ENCODE results near the gene ZNF503.
"Not testable (repeated sequence)": the region's sequence is repeated elsewhere in the genome, so short reads cannot be mapped to it uniquely, and the experiment has no call there.

The ZNF503 gene

DNA sequence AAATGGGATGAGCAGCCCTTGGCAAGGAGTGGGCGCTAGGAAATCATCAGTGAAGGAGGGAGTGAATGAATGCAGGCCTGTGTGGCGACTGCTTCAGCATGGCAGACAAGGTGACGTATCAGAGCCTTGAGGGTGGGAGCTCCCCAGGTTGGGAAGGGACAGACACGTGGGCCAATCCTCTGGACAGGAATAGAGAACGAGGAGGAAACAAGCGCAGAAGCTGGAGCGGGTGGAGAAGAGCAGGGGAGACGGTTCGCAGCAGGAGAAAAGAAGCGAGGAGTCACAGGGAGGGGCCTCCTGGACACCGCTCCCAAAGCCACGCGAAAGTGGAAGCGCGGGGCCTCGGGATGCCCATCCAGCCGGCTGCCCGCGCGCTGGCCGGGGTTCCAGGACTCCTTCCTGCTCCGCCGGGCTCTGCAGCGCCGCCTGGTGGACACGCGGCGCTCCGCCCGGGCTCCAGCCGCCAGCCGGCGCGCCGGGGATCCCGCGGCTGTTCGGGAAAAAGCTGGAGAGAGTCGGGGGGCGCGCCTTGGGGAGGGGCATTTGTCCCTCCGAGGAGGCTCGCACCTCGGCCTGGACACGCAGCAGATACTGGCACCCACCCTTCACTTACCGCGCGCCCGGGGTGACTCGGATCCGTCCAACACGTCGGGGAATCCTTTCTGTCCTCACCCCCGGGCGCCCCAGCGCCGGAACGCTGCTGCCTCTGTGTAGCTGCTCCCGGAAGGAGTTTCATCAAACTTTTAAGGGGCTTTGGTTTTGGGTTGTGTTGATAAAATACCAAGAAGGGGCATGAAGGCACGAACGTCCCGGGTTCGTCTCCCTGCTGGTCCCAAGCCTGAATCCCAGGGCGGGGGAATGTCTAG lies 6.3 kb downstream of the ZNF503 start:
- no peak for DNase-seq (ENCODE audit: low read depth in 2 of 2)

DNA sequence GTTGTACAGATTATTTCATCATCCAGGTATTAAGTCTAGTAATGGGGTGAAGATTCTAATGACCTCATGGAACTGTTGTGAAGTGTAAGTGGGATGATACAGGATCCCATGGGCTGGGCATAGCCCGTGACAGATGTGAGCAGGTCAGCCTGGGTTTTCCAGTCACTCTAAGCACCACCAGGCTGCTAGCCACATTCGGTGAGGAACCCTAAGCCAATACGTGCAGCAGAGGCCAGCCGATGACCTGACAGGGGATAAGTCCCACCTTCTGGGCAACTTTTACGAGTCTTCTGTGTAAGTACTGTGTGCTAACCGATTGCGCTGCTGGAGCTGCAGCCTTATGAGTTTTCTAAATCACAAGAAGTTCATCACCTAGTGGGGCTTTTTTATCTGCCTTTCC lies 7.3 kb downstream of the ZNF503 start:
- DNase-seq (ENCODE audit: low read depth in 2 of 2), result no peak

DNA sequence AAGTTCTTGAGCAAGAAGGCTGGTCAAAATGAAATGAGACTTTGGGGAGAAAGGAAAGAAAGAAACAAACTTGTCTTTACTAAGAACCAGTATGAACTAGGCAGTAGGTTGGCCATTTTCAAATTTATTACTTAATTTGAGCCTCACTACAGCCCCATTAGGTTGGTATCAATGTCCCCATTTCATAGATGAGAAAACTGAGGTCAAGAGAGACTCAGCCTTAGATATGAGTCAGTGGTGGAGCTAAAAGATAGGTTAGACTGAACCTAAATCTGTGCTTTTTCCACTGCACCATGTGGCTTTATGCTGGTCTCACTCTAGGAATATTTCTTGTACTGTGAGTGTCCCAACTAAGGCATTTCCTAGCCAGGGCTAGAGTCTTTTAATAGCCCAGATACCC lies 8.8 kb downstream of the ZNF503 start:
- no peak for DNase-seq (ENCODE audit: low read depth in 2 of 2)

DNA sequence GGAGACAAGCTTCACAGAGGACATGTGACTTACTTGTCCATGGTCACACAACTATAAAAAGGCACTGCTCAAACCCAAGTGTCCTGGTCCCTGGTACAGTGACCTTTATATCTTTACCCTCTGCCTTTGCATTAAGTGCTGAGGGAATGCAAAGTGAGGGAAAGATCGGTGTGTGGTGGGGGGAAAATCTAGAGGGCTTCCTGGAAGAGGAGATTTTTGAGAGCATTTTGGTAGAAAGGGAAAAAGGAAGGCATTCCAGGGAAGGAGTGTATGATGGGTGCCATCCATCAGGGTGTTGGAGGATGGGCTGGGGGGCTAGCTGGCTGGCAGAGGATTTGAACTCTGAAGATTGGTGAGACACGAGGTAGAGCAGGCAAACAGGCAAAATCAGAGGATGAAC lies 9.3 kb downstream of the ZNF503 start:
- no peak for DNase-seq (ENCODE audit: low read depth in 2 of 2)

DNA sequence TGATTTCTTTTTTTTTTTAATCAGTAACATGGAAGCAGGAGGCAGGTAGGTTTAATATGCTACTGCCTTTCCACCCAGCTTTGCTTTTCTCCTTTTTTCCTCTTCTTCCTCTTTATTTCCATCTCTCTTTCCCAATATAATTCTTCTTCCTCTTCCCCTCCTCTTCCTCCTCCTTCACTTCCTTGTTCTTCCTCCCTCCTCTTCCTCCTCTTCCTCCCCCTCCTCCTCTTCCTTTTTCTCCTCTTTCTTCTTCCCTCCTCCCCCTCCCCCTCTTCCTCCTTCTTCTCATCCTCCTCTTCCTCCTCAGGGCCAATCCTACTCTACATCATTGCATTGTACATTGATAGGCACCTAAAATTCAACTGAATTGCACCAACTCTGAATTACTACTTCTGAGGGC lies 11.4 kb downstream of the ZNF503 start:
- DNase-seq (ENCODE audit: low read depth in 2 of 2), result no peak

DNA sequence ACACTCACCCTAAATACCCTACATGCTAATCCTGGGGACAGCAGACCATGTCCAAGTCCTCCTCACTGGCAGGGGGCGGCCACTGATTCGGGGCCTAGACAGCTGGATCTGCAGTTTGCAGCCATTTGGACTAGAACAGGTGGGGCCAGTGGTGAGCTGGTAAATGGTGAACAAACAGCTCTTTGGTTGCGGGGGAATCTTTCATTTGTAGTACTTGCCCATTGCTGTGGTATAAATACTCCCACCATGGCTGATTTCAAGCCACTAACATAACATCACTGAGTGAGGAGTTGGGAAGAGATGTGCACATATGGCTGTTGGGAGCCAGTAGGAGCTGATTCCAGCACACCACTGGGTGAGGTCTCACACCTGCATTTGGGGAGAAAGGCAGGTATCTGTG lies 13.5 kb downstream of the ZNF503 start:
- DNase-seq (ENCODE audit: low read depth in 2 of 2), result no peak

DNA sequence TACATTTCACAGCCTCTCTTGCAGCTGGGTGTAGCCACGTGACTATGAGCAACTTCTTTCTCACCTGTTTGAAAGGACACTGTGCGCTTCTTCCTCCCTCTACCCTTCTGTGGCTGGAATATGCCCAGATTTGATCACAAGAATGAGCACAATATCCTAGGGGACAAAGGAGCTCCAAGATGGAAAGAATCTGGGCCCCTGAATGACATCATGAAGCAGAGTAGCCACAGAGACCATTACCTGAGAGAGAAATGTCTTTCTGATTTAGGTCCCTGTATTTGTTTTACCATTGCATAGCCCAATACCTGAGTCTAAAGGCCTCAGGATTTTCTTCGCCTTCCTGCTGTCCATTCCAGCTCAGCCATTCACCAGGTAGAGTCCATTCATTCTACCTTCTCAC lies 15.4 kb downstream of the ZNF503 start:
- DNase-seq (ENCODE audit: low read depth in 2 of 2), result no peak

DNA sequence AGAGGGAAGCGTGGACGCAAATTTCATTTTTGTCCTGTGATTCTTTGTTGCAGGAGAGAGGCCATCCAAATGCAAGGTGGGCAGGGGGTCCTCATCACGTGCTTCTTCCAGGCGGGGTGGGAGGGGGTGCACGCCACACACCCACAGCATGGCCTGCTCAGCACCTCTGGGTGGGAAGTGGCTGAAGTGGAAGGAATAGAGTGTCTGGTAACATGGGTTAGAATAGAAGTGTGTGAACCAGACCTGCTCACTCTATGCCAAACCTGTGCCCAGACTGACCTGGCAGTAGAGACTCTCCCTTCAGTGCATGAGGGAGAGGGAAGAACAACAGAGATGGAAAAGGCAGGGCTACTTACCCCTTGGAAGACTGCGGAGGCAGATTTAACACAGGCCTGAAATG lies 21.7 kb downstream of the ZNF503 start:
- no peak for DNase-seq (ENCODE audit: low read depth in 2 of 2)

DNA sequence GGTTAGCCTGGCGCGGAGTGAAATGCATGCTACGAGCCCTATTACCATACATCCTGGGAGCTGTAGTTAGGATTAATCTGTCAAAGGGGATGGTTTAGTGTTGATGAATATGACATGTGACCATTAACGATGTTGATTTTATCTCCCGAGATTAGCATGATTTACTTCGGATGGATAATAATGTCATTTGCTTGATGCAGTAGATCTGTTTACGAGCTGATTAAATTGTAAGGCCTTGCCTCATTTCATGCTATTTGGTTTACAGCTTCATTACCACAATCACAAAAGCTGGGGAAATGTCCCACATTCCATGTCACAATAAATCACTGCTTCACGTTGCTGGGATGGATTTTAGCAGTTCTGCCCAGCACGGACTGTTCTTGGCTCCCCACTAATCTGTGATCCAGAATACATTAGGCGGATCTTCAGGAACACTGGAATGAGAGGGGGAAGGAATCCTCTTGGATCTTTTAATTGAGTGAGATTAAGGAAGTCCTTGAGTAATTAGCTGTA lies 22.3 kb downstream of the ZNF503 start:
- DNase-seq (ENCODE audit: low read depth in 2 of 2), result no peak

DNA sequence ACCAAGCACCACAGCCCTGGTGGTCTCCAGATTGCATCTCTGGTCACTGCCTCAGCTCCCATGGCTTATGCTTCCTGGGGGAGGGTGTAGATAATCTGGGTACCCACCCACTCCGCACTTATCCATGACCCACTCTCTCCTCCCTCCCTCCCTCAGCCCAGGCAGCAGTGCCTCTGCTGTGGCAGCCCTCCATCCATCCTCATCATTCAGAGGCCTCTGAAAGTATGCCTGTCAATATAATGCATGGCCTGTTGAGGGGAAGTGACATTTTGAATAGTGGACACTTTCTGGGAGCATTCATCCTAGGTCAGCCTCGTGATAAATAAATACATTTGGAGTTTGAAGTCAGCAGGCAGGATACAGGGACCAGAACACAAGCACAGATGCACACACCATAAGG lies 23.2 kb downstream of the ZNF503 start:
- DNase-seq (ENCODE audit: low read depth in 2 of 2), result no peak

DNA sequence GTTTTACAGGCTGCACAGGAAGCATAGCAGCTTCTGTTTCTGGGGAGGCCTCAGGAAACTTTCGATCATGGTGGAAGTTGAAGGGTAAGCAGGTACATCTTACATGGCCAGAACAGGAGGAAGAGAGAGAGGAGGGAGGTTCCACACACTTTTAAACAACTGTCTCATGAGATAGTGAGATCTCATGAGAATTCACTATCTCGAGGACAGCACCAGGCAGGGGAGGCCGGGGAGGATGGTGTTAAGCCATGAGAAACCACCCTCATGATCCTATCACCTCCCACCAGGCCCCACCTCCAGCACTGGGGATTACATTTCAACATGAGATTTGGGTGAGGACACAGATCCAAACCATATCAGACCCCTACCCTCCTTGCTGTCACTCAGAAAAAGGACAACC lies 23.7 kb downstream of the ZNF503 start:
- no peak for DNase-seq (ENCODE audit: low read depth in 2 of 2)

DNA sequence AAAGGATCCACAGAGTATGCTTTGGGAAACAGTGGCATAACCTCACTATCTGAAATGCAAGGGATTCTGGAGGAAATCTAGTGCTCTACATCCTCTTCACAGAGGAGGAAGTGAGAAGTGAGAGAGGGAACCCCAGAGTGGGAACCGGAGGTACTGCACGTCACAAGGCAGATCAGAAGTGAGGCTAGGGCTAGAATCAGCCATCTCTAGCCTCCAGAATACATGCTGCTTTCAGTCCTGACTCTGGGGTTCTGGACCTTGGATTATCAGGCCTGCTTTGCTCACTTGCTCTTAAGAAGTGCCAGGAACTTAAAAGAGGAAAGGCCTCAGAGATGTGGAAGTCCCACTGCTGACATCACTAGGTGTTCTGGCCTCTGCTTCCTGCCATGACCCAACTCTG lies 25.7 kb downstream of the ZNF503 start:
- no peak for DNase-seq (ENCODE audit: low read depth in 2 of 2)

DNA sequence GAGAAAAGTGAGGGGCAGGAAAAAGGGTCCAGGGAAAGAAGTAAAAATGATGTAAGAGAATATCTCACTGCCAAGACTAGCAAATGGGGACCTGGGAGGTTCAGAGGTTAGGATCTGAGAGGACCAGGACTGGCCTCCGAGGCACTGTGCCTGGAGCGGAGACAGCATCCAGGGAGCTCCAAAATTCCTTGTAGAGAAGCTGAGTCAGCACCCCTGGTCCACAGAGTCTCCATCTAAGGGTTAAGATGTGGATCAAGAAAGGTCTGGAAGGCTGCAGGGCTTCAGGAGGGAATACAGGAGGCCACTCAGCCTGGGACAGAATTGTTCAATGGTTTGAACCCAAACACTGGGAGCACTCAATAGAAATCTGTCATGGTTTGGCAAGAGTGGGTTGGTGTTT lies 30.6 kb downstream of the ZNF503 start:
- DNase-seq (ENCODE audit: low read depth in 2 of 2), result no peak

DNA sequence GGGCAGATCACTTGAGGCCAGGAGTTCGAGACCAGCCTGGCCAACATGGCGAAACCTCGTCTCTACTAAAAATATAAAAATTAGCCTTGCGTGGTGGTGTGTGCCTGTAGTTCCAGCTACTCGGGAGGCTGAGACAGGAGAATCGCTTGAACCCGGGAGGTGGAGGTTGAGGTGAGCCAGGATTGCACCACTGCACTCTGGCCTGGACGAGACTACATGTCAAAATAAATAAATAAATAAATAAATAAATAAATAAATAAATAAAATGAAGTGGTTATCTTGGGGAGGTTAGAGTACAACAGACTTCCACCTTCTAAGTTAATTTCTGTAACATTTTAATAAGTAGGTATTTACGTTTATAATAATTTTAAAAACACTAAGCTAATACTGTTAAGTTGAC lies 31.7 kb downstream of the ZNF503 start:
- DNase-seq (ENCODE audit: low read depth in 2 of 2), result not testable (repeated sequence)

DNA sequence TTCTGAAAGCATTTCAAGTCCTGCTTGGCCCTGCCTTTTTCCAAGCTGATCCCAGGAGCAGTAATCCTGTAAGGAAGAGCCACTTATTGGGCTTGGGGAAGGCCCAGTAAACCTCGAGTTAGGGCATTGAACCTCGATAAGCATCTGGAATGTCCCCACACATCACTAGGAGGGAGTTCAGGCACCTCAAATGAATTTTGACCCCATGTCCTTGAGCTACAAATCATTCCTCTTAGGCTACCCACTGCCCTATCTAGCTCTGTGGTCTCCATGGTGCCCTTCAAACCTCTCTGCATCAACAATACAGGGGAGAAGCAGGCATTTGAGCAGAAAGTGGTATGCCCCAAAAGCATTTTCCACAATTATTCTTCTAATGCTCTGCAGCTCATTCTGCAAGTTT lies 33.7 kb downstream of the ZNF503 start:
- DNase-seq (ENCODE audit: low read depth in 2 of 2), result no peak

DNA sequence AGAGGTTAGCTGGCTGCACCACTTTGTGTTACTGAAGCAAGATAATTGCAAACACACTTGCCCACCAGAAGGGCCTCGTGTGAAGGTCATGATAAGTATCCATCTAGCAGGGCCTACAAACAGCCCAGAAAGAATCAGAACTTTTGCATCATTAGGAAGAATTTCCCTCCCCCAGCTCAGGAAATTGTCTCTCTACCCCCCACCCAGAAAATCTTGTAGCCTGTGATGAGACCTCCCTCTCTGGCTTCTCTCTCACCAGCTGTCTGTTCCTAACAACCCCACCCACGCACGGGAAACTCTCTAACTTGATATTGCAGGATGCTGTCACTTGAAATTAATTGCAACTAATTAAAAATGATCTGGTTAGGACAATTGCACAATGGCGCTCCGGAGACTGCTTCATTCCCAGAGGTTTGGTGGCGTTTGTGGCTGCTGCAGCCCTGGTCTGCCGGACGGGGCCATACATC lies 34.5 kb downstream of the ZNF503 start:
- DNase-seq (ENCODE audit: low read depth in 2 of 2), result no peak

DNA sequence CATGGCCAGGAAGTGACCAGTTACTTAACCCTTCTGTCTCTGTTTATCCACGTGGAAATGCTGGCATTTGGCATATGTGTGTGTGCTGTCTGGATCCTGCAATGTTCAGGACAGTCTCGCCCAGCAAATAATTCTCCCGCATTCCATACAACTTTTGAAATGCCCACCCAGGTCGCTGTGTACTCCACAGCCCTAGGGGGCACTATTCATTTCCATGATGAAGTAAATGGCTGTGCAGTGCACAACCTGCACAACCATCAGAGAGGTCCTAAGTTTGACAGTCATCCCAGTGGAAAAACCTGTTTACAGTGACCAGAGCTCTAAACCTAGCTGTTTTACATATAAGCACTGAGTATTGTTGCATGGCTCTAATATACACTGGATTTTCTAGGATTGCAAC lies 38.1 kb downstream of the ZNF503 start:
- DNase-seq (ENCODE audit: low read depth in 2 of 2), result no peak

DNA sequence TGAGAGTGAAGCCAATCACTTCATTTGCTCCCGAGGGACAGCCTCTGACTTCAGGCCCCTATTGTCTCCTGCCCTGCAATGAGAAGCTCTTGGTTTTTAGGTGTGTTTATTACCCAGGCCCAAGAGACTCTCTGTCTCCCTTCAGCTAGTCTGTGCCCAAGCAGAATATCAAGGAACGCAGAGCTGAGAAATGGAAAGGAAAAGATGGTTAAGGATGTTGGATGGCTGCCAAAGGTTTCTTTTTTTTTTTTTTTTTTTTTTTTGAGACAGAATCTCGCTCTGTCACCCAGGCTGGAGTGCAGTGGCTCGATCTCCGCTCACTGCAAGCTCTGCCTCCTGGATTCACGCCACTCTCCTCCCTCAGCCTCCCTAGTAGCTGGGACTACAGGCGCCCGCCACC lies 41.7 kb downstream of the ZNF503 start:
- not testable (repeated sequence) for DNase-seq (ENCODE audit: low read depth in 2 of 2)

DNA sequence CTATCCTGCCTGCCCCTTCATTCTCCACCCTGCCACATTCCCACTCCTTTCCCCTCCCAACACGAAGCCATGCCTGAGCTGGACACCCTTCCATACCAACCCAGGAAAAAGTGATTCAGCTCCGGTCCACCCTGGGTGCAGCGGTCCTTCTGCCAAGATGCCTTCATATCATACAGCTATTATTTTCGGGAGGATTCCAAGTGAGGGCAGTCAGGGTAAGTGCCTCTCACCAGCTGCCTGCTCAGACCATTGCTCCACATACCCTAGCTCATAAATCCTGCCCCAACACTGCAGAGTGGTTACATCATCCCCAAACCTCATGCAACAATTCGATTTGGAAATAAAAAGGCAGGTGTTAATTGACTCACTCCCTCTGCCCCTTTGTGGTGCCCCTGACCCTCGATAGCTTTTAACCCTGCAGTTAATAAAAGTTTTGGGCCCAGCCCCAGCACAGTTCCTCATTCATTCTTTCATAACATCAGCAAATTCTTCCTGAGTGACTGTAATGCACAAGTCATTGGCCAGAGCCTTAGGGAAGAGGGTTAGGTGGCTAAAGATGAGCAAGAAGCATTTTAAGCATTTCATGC lies 42.6 kb downstream of the ZNF503 start:
- no peak for DNase-seq (ENCODE audit: low read depth in 2 of 2)

DNA sequence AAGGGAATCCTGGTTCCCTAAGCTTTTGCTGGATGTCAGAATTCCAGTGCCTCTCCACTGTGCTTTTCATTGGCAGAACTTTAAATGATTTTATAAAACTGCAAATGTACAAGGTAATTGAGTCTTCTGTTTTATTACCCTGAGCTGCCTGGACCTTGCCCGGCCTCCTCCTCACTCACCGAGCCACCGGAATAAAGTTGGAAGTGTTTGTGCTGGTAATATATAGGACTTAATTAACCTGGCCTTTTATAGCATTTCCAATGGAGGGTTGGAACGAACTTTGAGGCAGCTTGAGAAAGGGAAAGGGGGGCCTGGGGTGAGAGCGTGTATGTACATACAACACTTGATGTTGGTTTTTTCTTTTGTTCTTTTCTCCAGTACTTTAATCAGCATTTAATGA lies 43.4 kb downstream of the ZNF503 start:
- DNase-seq (ENCODE audit: low read depth in 2 of 2), result no peak

DNA sequence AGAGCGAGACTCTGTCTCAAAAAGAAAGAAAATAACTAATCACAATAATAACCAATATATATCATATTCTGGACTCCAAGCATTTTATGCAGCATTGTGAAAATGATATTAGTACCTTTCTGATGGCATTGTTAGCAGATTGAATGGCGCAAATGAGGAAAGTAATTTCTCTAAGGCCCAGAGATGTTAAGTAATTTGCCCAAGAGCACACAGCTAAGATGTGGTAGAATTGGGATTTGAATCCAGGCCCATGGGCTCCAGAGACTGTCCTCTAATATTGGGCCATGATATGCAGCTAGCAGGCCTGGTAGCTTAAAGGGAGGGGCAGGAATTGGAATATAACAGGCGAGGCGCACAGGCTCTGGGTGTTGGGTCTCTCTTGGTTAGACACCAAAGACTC lies 44.1 kb downstream of the ZNF503 start:
- no peak for DNase-seq (ENCODE audit: low read depth in 2 of 2)

DNA sequence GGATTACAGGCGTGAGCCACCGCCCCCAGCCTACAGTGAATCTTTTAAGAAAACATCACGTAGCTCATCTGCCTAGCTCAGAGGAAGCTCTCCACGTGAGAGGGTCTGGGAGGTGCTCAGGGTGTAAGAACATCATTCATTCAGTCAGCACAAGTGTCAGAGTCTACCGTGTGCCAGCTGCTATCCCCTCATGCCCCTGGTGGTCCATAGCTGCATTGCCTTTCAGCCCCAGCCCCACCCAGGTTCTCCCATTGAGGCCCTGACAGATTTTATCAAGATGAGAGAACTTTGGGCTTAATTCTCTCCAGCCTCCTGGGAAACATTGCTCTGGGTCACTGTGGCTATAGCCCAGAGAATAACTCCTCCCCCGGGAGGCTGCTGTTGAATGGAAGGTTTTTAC lies 45.1 kb downstream of the ZNF503 start:
- no peak for DNase-seq (ENCODE audit: low read depth in 2 of 2)

DNA sequence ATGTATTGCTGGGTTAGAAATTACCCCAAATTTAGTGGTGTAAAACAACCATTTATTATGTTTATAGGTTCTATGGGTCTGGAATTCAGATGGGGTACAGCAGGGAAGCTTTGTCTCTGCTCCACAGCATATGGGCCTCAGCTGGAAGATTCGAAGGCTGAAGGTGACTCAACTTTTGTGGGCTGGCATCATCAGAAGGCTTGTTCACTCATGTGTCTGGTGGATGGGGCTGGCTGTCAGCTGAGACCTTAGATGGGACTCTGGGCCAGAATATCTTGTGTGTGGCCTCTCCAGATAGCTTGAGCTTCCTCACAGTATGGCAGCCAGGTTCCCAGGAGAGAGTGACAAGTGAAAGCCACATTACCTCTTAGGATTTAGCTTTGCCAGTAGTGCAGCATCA lies 45.9 kb downstream of the ZNF503 start:
- DNase-seq (ENCODE audit: low read depth in 2 of 2), result no peak
